ENCODE data around the gene ARFIP2. TPM values are rescaled to one million over a fixed set of nuclear protein-coding genes. Genes with fewer than 3 reads are reported as not detected.

ARFIP2 gene
- total RNA-seq, 1 donor from 2014 or later, result 25.3 TPM

DNA sequence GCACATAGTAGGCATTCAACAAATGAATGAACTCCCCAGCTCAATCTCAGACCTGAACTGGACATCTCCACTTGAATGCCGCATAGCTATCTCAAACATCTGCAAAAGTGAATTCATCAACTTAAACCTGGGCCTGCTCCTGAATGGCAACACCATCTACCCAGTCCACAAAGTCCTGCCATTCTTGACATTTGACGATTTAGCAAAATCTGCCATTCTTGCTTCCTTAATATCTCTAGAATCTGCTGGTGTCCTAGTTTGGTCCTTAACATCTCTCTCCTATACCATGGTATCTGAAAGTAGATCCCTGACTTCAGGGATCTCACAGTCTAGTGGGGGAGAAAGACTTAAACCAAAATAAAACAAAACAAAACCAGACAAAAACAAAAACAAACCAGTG, 28.0 kb downstream of the ARFIP2 start:
- no peak for FAIRE-seq

DNA sequence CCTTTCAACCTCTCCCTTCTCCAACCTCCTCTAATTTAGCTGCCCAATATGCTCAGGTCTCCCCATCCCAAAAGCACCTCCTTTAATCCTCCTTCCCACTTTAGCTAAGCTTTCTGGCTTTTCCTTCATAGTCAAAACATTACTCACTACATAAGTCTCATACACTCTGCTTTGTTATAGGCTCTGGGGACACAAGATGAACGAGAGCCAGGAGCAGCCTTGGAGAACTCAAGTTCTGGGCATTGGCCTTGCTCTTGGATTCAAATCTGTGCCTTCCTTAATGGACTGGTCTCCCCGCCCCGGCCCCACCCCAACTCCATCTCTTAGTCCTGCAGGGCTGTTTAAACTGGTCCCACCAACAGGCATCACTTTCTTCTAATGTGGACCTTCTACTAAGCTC, 28.9 kb downstream of the ARFIP2 start:
- no peak for FAIRE-seq
- DNase-seq (ENCODE audit: low spot score in 2 of 2), result no peak

More for the DNA sequence above, 28.0 kb downstream of the ARFIP2 start:
- DNase-seq (ENCODE audit: low spot score in 2 of 2), result no peak

DNA sequence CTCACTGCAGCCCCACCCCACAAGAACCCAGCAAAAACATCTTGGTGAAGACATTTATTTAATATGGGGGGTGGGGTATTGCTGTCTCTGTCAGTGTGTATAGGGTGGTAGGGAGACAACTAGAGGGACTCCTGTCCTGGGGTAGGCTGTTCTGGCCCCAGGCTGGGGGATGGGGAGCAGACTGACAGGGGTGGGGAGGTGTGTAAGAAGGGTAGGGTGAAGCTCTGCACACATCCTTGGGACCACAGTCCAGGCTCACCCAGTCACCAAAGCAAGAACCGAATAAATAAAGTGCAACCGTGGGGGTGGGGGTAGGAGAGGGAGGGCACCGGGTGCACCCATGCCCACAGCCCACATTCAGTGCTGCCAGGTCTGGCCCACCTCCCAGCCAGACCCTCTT, 32.6 kb downstream of the ARFIP2 start:
- FAIRE-seq (no peak), DNase-seq (ENCODE audit: low spot score in 2 of 2) (no peak)

DNA sequence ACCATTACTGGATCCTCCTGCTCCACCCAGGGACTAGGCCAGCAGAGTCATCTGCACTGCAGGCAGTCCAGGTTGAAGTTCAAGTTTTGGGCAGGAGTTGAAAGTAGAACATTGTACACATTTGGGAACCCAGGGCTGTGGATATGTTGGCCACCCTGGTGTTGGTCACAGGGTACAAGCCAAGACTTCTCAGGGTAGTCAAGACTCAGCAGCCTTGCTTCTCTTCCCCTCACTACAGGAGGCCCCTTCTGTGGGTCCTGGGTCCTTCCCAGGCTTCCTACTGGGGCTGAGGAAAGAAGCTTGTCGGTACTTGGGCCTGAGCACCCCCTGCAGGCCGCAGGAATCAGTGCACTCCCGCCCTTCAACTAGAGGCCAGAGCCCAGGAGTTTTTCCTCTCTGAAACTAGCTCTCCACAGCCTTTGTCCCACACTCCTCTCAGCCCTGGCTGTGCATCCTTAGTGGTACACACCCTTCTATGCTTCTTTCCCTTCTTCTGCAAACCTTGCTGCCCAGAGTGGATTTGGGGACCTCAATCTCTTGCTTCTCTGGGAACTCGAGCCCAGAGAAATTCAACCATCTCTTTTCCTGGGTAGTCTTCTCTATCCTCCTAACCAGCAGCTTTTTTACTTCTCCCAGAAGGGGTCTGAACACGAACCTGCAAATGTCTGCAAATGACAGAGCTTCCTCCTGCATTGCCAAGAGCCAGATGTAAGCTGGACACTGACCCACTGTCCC, 37.7 kb downstream of the ARFIP2 start:
- DNase-seq (ENCODE audit: low spot score in 2 of 2) (peak; percentile 59 to 71), FAIRE-seq (no peak)

DNA sequence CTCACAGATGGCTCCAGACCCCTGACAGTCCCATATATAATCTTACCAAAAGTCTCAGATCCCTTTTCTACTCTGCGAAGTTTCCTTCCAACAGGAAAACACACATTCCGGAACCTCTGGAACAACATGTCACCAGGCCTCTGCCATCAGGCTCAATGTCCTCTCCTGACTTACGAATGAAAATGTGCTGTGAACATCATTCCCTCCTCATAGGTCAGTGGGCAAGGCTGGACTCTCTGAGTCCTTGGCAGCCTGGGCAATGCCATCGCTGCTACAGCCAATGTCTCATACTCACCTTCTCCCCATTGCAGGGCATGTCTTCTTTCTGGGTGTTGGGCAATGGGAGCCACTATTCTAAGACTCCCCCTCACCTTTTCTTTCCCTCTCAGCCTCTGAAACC, 38.7 kb downstream of the ARFIP2 start:
- FAIRE-seq (no peak), DNase-seq (ENCODE audit: low spot score in 2 of 2) (no peak)

DNA sequence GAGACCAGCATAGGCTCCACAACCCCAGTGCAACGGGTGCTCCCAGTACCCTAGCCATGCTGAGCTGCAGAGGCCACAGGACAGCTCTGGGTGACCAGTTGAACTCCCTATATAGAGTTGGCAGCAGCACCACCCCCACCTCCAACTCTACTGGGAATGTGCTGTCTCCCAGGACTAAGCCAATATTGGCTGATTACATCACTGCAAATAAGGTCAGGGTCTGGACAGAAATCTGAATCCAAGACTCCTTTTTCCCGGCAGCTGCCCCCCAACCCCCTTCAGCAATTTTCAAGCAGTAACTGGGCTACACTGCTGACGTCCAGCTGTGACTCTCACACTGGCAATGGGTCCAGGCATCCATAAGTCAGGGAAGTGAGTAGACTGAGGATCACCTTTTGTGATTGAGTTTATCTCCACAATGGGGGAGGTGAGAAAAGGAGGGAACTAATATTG, 40.2 kb downstream of the ARFIP2 start, which contains the start of gene HPX:
HPX (minus strand) TSS at position 82 of the 453 bp plus-strand sequence; CDS start at position 58, 24 bp downstream.
- DNase-seq (ENCODE audit: low spot score in 2 of 2) (no peak), FAIRE-seq (no peak)

DNA sequence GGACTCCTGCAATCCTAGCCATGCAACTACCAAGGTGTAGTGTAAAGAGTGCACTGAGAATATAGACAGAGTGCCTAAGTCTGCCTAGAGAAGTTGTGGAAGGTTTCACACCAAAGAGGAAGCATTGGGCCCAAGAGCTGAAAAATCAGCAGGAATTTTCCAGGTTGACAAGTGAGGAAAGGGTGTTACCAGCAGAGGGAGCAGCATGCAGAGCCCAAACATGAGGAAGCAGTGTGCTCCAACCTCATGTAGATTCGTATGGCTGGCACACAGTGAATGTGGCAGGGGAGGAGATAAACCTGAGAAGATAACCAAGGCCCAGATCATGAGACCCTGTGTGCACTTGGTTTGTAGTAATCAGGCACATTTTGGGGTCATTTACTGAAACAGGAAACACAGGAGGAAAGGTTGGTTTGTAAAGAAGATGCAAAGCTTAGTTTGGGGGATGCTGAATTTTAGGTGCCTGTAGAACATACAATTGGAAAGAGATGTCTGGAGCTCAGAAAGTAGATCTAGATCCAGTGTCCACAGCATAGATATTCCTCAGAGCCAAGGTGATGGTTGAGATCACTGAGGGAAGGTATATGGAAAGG, 42.1 kb downstream of the ARFIP2 start:
- DNase-seq (ENCODE audit: low spot score in 2 of 2), result peak in 1 of 2 donors; percentile 44
- FAIRE-seq, result no peak

DNA sequence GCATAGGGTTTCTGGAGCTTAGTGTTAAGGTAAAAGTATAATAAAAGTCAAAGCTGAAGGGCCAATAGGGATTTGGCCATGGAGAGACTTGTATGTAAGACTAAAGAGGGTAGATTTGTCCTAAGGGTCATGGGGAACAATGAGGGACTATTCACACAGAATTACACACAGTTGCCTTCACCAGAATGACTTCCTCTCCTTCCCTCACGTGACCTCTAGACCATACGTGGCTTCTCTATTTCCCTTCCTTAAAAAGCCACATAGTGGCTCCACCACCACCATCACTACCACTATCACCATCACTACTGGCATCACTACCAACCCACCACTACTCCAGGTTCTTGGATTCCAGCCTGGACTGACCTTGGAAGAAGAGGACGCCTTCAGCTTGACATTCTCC, 43.1 kb downstream of the ARFIP2 start:
- DNase-seq (ENCODE audit: low spot score in 2 of 2) (no peak), FAIRE-seq (no peak)

DNA sequence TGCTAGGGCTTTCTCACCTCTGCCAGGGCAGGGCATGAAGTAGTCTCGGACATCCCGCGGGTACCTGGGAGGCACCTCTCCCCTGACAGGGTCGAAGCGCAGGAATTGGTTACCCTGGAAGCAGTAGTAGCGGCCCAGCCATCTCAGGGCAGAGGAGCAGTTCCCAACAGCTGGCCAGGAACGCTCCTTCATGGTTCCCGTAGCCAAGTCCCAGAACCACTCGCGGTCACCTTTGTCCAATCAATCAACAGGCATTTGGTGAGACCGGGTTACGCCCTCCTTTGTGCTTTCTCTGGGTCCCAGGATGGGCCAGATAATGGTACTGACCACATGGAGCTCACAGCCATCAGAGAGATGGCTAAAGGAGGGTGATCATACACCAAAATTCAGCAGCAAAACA, 43.7 kb downstream of the ARFIP2 start:
- FAIRE-seq (no peak), DNase-seq (ENCODE audit: low spot score in 2 of 2) (no peak)

DNA sequence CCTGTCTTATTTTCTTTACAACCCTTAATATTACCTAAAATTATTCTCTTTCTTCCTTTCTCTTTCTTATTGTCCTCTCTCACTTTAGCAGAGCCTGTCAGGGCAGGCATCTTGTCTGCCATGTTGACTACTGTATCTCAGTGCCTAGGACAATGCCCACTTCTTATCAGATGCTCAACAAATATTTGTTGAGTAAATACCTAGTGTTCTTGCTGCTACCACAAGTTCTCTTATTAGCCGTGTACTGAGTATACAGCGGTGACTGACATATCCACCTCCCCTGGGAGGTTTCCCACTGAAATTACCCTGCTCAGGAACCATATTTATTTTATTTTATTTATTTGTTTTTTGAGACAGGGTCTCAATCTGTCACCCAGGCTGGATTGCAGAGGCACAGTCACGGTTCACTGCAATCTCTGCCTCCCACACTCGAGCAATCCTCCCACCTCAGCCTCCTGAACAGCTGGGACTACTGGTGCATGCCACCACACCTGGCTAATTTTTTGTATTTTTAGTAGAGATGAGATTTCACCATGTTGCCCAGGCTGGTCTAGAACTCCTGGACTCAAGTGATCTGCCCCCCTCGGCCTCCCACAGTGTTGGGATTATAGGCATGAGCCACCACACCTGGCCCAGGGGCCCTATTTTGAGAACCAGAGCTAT, 47.0 kb downstream of the ARFIP2 start:
- no peak for DNase-seq (ENCODE audit: low spot score in 2 of 2)
- FAIRE-seq, result no peak

DNA sequence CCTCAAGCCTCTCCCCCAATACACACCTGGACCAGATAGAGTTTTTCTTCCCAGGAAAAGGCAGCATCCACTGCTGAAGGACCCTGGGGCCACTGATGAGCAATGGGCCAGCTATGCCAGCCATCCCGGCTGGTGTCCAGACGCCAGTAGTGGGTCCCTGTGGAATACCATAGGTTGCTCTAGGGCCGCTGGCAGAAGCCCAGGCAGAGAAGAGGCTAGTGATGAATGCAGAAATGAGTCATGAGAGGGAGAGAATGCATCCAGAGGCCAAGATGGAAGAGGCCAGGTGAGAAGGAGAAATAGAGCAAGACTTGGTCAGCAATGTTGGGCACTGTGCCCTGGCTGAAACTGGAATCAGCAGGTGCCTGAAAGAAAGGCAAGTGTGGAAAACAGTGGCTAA, 49.3 kb downstream of the ARFIP2 start:
- no peak for FAIRE-seq
- no peak for DNase-seq (ENCODE audit: low spot score in 2 of 2)

DNA sequence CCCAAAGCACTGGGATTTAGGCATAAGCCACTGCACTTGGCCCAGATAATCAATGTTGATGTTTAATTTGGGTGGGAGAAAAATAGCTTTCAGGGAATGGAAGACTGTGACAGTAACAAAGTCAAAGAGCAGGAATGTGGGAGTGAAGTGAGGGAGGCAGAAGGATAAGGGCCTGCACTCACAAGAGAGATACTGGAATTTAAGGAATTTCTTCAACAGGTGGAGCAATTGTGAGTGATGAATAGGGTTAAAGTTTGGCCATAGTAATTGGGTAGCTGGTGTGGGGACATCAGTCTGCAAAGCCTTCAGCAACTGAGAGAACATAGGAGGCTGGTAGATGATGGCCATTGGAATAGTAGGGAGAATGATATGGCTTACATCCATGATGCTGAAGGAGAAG, 53.6 kb downstream of the ARFIP2 start:
- DNase-seq (ENCODE audit: low spot score in 2 of 2) (no peak), FAIRE-seq (no peak)

Other genes with a start within 250 kb of the ARFIP2 start
- 19.6 TPM for gene FHIP1B, start 246.7 kb downstream of the ARFIP2 start, total RNA-seq
- gene CNGA4, start 242.2 kb downstream of the ARFIP2 start, total RNA-seq, result 0.41 TPM
- gene CCKBR, start 221.5 kb downstream of the ARFIP2 start, total RNA-seq, result 5.7 TPM
- 7.3 TPM for gene CAVIN3, start 160.8 kb downstream of the ARFIP2 start, total RNA-seq
- gene SMPD1, start 90.9 kb downstream of the ARFIP2 start, total RNA-seq, result 10.2 TPM
- 293 TPM for gene APBB1, start 62.2 kb downstream of the ARFIP2 start, total RNA-seq
- gene HPX, start 40.3 kb downstream of the ARFIP2 start, total RNA-seq, result 0.82 TPM
- gene TRIM3, start 7.4 kb downstream of the ARFIP2 start, total RNA-seq, result 40.4 TPM
- gene TIMM10B, start 170 bp upstream of the ARFIP2 start, total RNA-seq, result 21.2 TPM
- gene DNHD1, start 15.9 kb upstream of the ARFIP2 start, total RNA-seq, result 2.4 TPM
- 11.4 TPM for gene RRP8, start 122.3 kb upstream of the ARFIP2 start, total RNA-seq
- 48.1 TPM for gene ILK, start 122.4 kb upstream of the ARFIP2 start, total RNA-seq
- gene TAF10, start 130.9 kb upstream of the ARFIP2 start, total RNA-seq, result 10.2 TPM
- gene TPP1, start 138.1 kb upstream of the ARFIP2 start, total RNA-seq, result 3.3 TPM
- gene DCHS1, start 174.5 kb upstream of the ARFIP2 start, total RNA-seq, result 38.3 TPM
- gene MRPL17, start 202.0 kb upstream of the ARFIP2 start, total RNA-seq, result 18.8 TPM

Data from frontal cortex (tissue), 4 donors.